ENCODE data around the gene SLC37A2.

The SLC37A2 gene

GRCh38 chr11:125132596-125132995 is 69.5 kb downstream of the SLC37A2 start:
- TF ChIP-seq CTCF (IDR thresholded peaks at IDR 0.05; ENCODE audit: insufficient read depth, missing control alignments), result no peak
- no peak for DNase-seq (ENCODE audit: insufficient read length, low spot score)
- no peak for FAIRE-seq

DNA sequence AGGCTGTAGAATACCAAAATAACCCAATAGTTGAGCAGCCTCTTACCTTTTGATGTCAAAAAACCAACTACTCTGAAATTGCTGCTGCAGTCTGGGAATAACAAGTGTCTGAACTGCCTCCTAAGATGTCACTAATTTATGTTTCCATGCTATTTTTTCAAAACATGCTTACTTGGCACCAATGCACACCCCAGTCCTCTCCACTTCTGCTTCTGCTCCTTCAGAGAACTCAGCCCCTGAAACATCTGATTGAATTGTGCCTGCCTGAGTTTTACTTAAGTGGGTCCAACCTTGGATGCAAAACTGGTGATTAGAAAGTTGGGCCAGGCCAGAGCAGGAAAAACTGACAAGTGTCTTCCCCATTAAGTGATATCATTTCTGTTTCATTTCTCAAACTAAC is 72.9 kb downstream of the SLC37A2 start:
- FAIRE-seq (no peak), DNase-seq (ENCODE audit: insufficient read length, low spot score) (no peak)
- no peak for TF ChIP-seq CTCF (IDR thresholded peaks at IDR 0.05; ENCODE audit: insufficient read depth, missing control alignments)

- FAIRE-seq (no peak), DNase-seq (ENCODE audit: insufficient read length, low spot score) (no peak)
- no peak for TF ChIP-seq CTCF (IDR thresholded peaks at IDR 0.05; ENCODE audit: insufficient read depth, missing control alignments)
These were observed 75.9 kb downstream of the SLC37A2 start for GRCh38 chr11:125138966-125139365.

- FAIRE-seq, result no peak
- TF ChIP-seq CTCF (IDR thresholded peaks at IDR 0.05; ENCODE audit: insufficient read depth, missing control alignments), result no peak
- DNase-seq (ENCODE audit: insufficient read length, low spot score), result no peak
These were observed 76.7 kb downstream of the SLC37A2 start for GRCh38 chr11:125139778-125140177.
